Neural cell (in vitro differentiated cells): Measurements from ENCODE around the gene SPIN1.
"Not testable (repeated sequence)": the region's sequence is repeated elsewhere in the genome, so short reads cannot be mapped to it uniquely, and the experiment has no call there.

Source experiments
- CTCF ChIP-seq: fragments of 450-650 bp; IDR thresholded peaks from 2 replicates; pipeline ENCODE4 v1.5.1; 2014; ENCODE audit warnings: antibody characterized with exemption, mild to moderate bottlenecking, moderate library complexity; ENCODE audit not compliant: poor library complexity, severe bottlenecking
- EZH2 ChIP-seq: fragments of 200-600, 300-800 bp; shearing (Covaris generic), sonication (generic); IDR thresholded peaks from 2 replicates; pipeline ENCODE4 v1.6.1; 2014; ENCODE audit warnings: antibody characterized with exemption, low read length, borderline replicate concordance, mild to moderate bottlenecking; ENCODE audit not compliant: insufficient read depth, poor library complexity, severe bottlenecking

- TF ChIP-seq EZH2, CTCF: not testable (repeated sequence)
Measured at GRCh38 chr9:88386137-88386536, 2.1 kb upstream of the SPIN1 start.
